HG03159 (cell line): ENCODE data around the gene TNRC6C.

Experiments
- ATAC-seq: cut with Tn5 transposase; IDR thresholded peaks from one replicate; pipeline ENCODE4 v1.9.1; 2021; ENCODE audit warnings: mild to moderate bottlenecking, moderate library complexity; ENCODE audit not compliant: unreplicated experiment

Gene TNRC6C

DNA sequence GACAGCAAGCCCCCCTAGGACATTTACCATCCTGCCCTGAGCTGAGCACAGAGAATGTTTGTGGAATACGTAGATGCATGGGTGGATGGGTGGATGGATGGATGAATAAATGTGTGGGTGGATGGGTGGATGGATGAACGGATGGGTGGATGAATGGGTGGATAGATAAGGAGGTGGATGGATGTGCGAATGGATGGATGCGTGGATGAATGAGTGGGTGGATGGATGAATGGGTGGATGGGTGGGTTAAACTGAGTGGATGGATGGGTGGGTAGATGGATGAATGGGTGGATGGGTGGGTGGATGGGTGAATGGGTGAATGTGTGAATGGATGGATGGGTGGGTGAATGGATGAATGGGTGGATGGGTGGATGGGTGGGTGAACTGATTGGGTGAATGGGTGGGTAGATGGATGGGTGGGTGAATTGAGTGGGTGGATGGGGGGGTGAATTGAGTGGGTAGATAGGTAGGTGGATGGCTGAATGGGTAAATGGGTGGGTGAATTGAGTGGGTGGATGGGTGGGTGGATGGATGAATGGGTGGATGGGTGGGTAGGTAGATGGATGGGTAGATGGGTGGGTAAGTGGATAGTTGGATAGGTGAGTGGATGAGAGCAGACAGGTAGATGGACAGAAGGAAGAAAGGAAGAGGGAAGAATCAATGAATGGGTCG, 164.9 kb downstream of the TNRC6C start:
- ATAC-seq, result no peak

DNA sequence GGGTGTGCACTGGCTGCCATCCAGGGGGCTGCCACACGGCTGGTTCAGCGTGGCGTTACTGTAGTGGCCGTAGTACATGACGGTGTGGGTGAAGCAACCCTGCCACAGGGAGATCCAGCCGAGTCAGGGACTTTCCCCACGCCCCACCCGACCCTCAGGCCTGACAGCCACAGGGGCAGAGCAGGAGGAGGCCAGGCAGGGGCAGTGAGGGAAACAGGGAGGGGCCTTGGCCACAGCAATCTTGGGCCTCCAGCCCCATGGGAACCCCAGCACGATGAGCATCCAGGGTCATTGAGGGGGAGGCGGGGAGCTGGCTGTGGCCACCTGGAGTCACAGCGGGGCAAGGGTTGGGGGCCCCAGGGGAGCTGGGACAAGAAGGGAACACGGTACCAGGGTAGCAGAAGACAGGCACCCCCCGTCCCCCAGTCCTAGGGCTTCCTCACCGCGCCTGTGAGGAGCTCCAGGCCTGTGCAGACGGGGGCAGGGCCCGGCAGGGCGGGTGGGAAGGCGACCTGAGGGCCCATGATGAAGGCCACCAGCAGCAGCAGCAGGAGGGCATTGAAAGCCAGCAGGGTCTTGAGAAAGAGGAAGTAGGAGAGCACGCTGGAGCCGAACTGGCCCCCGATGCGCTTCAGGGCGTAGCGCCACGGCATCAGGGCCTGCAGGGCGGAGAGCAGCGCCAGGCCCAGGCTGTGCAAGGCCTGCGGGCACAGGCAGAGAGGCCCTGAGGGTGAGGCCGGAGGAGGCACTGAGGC, 165.8 kb downstream of the TNRC6C start:
- no peak for ATAC-seq

DNA sequence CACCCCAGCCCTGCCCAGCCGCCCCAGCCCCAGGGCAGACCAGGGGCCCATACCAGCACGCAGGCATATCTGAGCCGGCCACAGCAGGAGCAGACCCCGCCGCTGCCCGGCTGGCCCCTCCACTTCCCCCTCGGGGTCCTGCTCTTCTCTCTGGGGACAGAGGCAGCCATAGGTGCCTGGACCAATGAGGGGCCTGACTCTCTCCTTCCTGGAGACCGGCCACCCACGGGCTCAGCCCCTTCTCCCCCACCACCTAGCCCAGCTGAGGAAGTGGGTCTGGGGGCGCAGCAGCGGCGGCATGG, 166.3 kb downstream of the TNRC6C start:
- no peak for ATAC-seq

DNA sequence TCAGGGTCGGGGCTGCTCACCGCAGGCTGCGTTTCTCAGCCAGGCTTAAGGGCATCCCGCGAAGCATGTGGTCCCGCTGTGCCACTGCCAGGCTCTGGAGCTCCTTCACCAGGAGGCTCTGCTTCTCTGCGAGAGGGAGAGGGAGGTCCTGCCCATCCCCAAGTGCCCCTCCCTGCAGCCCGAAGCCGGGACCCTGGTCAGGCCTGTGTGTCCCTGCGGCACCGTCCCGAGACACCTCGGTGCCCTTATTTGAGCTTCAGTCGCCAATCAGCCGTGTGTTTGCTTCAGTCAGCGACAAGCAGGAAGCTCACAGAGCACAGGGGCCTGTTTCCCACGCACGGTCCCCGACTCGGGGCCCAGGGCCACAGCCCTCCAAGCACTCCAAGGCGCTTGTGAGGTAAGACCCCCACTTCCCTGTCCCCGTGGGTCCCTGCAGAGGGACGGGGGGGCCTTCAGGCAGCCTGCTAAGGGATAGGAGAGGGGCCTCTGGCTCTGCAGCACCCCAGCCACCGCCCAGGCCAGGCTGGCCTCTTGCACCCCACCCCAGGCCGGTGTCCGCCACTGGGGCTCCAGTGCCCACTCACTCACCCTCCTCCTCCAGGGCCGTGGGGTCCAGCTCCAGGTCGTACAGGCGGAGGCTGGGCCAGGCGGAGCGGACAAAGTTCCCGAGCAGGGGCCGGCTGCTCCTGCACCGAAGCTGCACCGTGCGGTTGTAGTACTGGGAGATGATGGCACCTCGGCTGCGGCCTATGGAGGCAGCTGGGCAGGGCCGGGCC, 166.8 kb downstream of the TNRC6C start:
- ATAC-seq, result no peak

DNA sequence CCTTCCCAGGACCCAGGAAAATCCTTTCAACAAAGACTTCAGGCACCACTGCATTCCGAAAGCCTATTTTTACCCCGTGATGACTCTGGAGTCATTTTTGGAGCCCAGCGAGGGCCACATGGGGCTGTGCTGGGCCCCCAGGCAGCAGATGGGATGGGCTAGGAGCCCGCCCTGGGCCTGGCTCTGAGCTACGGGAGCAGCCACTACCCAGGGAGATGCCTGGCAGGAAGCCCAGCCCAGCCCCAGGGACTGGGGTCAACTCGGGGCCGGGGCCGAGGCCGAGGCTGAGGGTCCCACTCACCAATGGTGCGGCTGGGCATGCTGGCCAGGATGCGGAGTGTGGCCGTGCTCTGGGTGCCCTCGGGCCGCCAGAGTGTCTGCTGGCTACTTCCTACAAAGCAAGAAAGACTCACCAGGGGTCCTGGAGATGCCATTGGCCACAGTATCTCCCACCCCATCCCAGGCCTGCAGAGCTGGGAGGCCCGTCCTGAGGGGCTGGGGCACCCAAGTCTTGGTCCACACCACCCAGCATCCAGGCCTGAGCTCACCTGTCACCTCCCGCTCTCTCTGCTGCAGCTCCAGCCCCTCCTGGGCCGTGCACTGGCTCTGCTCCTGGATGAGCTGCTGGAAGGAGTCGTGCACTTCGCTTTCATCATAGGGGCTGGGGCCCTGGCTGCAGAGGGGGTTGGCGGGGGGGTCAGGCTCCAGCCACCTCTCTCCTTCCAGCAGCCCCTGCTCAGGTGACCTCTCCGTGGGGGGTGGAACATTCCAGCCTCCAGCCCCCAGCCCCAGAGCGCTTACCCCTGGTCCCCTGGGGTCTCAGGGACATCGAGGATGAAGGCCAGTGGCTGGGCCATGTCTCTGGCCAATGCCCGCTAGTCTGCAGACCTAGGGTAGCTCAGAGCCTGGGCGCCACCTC, 167.7 kb downstream of the TNRC6C start:
- no peak for ATAC-seq

- no peak for ATAC-seq
Measured at GRCh38 chr17:78126895-78127238, 168.4 kb downstream of the TNRC6C start.

DNA sequence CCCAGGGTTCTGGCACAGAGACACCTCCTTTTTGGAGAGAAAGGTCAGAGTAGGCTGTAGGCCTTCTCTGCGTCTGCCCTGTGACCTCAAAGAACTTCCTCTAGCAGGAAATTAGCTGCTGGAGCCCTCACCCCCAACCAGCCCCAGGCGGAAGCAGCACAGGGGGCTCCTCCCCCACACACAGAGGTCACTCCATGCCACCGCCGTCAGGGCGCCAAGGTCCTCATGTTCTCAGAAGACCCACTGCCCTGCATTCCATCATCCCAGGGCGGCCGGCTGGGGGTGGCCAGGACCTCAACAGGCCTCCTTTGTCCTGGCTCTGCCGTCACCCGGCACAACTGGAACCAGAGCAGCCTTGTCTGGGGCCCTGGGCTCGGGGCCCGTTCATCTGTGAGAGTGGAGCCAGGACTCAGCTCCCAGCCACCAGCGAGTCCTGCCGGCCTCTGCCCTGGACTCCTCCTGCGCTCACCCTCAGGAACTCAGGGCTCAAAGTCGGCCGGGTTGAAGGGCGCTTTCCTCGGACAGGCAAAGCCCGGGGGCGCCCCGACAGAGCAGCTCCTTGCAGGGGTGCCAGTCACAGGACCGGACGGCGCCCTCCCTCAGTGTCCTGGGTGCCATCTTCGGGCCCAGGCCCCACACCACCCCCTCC, 168.9 kb downstream of the TNRC6C start:
- no peak for ATAC-seq

GRCh38 chr17:78127888-78128550, 169.5 kb downstream of the TNRC6C start:
- no peak for ATAC-seq

- ATAC-seq, result no peak
Measured at GRCh38 chr17:78128551-78129350, 170.2 kb downstream of the TNRC6C start, which contains the start of gene TMC6. TSS of gene TMC6 (minus strand) at chr17:78128755. CDS start at chr17:78126832, 1,923 bp downstream.

DNA sequence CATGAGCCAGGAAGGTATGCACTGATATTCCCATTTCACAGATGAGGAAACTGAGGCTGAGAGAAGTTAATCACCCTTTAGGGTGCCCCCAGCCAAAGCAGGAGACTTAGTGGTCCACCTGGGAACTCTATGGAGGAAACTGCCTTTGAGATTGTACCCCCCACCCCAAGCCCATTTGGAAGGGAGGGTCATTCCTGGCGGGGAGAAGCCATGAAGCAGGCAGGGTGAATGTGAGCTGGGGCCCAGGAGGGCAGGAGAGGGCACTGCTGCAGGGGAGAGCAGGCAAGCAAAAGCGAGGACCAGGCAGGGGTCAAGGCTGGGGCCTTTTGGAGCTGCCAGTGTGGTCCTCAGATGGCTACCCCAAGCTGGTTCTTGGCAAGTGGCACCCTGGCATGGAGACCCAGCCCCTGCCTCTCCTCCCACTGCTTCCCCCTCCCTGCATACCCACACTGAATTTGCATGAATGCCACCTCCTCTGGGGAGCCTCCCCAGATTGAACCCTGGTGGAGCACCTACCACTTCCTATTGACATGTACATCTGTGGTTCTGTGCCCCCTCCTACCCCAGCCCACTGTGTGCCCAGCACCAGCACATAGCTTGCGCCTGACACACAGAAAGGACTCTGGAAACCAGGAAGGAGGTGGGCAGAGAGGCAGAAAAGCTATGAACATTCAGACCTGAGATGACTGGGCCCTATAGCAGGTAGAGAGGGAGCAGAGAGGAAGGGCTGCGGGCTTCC, 171.0 kb downstream of the TNRC6C start:
- ATAC-seq, result no peak

- ATAC-seq, result no peak
Measured at GRCh38 chr17:78130090-78130436, 171.6 kb downstream of the TNRC6C start.

- ATAC-seq, result no peak
Measured at GRCh38 chr17:78130437-78131101, 172.1 kb downstream of the TNRC6C start, which contains the start of gene TMC8. TSS of gene TMC8 (plus strand) at chr17:78130771. CDS start at chr17:78131589, 818 bp downstream.

DNA sequence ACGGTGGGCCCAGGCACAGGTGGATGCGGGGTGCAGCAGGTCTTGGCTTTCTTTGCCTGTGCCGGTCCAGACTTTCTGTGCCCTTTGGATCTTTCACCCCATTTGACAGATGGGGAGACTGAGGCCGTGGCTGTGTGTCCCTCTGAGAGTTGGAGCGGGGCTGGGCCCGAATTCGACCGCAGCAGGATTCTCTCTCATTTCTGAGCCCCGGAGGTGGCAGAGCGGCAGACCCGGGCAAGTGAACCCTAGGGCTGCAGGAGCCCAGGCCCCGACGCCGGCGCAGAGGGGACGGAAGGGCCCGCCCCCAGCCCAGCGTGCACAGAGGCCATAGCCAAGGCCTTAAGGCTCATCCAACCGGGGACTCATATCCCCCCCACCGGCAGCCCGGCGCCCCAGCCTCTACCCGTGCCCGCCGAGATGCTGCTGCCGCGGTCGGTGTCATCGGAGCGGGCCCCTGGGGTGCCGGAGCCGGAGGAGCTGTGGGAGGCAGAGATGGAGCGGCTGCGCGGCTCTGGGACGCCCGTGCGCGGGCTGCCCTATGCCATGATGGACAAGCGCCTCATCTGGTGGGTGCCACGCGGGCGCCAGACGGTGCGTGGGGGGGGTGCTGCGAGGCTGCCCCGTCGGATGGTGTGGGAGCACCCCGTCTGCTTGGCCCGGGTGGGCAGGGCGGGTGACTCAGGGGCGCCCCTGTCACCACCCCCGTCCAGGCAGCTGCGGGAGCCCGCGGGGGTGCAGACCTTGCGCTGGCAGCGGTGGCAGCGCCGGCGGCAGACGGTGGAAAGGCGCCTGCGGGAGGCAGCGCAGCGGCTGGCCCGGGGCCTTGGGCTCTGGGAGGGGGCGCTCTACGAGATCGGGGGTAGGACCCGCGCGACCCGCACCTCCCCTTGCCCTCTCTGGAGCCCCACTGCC, 172.9 kb downstream of the TNRC6C start:
- ATAC-seq, result no peak

DNA sequence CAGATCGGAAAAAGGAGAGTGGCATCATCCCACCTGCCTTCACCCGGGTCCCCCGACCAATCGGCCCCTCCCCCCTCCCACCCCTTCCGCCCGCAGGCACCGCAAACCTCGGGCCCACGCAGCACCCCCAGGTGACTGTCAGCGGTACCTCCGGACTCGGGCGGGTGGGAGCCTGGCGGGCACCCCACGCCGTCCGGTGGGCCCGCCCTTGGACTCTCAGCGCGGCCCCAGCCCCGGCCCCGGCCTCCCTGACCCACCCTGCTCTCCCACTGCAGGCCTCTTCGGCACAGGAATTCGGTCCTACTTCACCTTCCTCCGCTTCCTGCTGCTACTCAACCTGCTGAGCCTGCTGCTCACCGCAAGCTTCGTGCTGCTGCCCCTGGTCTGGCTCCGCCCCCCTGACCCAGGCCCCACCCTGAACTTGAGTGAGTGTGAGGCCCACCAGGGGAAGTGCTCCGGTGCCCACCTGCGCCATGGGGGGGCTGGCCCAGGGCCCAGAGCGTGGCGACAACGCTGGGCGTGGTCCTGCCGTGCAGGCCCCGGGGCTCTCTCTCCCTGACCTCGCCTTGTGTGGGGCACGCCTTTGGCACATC, 173.7 kb downstream of the TNRC6C start:
- no peak for ATAC-seq

DNA sequence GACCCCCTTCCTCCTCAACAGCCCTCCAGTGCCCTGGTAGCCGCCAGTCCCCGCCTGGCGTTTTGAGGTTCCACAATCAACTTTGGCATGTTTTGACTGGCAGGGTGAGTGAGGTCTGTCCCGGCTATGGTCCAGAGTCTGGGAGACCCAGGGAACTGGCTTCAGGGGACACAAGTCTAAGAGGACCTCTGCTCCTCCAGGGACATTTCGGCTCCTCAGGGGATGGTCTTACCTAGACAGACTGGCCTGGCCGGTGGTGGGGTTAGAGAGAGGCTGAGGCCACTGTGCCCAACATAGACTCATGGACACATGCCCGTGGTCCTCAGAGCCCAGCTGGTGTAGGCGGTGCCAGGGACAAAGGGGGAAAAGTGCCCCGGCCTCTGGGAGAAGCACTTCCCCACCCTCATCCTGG, 174.3 kb downstream of the TNRC6C start:
- ATAC-seq, result no peak

GRCh38 chr17:78133179-78133951, 174.9 kb downstream of the TNRC6C start:
- ATAC-seq, result no peak
